SK-N-SH (cell line): ENCODE data around the gene DDRGK1.

ENCODE experiments used
- POLR2AphosphoS5 ChIP-seq: IDR thresholded peaks from 2 replicates; pipeline ENCODE4 v1.6.1; 2012; ENCODE audit warnings: low read depth, low read length
- YY1 ChIP-seq: IDR thresholded peaks from 2 replicates; pipeline ENCODE4 v1.4.0; 2012; ENCODE audit warnings: low read depth, mild to moderate bottlenecking
- TF ChIP-seq, protein P1 (sequence below): fragments of 200-600 bp; sonication (generic); IDR thresholded peaks from 2 replicates; pipeline ENCODE4 v1.6.1; 2017; ENCODE audit warnings: antibody characterized with exemption, mild to moderate bottlenecking, moderate library complexity

DNA sequence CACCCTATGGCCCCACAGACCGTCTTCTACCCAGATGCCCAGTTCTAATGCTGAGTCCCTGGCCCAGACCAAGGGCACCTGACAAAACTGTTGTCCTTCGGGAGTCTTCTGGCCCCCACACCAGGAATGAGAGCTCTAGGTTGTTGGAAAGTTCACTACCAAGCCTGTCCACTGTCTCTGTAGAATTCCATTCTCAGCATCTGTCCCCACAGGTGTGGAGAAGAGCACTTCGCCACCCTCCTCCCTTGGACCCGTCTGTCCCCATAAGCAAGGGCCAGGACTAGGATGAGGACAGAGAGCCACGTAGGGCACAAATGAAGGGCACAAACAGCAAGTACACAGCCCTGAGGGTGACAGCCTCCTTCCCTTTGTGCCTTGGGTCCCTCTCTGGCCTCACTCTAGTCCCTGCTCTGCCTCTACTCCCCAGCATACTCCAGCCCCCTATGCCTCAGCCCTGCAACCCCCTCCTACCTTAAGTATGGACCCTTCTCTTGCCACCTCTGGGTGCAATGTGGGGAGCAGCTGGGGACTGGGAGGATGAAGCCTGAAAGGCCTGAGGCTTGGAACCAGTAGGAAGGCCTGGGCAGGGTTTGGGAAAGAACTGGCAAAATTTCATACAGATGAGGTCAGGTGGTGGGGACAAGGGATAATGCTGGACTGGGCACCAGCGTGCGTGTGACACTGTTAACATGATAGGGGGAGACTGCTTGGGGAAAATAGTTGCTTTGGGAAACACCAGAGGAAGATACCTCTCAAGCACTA is 35.5 kb downstream of the DDRGK1 start:
- TF ChIP-seq, protein P1, sequence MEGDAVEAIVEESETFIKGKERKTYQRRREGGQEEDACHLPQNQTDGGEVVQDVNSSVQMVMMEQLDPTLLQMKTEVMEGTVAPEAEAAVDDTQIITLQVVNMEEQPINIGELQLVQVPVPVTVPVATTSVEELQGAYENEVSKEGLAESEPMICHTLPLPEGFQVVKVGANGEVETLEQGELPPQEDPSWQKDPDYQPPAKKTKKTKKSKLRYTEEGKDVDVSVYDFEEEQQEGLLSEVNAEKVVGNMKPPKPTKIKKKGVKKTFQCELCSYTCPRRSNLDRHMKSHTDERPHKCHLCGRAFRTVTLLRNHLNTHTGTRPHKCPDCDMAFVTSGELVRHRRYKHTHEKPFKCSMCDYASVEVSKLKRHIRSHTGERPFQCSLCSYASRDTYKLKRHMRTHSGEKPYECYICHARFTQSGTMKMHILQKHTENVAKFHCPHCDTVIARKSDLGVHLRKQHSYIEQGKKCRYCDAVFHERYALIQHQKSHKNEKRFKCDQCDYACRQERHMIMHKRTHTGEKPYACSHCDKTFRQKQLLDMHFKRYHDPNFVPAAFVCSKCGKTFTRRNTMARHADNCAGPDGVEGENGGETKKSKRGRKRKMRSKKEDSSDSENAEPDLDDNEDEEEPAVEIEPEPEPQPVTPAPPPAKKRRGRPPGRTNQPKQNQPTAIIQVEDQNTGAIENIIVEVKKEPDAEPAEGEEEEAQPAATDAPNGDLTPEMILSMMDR, result no peak
- TF ChIP-seq YY1 (no peak), POLR2AphosphoS5 (no peak)
